ENCODE results near the gene VAV3.

- TF ChIP-seq CTCF (IDR thresholded peaks at IDR 0.05) (no peak), ZFX (IDR thresholded peaks at IDR 0.05; ENCODE audit: borderline replicate concordance) (no peak)
These were observed 371.3 kb downstream of the VAV3 start for GRCh38 chr1:107593501-107594209.

Data from 22Rv1 (cell line).